Esophagus muscularis mucosa (tissue), 4 donors: ENCODE data around the gene KIFC1.

Source experiments
- CTCF ChIP-seq, 3 experiments: fragments of 200-600 bp in 2 of 3; fragments of 450-650 bp in 1 of 3; sonication (generic) in 2 of 3; IDR thresholded peaks; one replicate each; pipeline ENCODE4 v1.5.1; 2017 to 2019; ENCODE audit warnings: antibody characterized with exemption in 3 of 3, mild to moderate bottlenecking in 2 of 3, moderate library complexity in 1 of 3
- EP300 ChIP-seq: sonication (generic); formaldehyde crosslinking; IDR thresholded peaks from one replicate; pipeline ENCODE4 v1.6.1; 2017; ENCODE audit warnings: antibody characterized with exemption
- POLR2A ChIP-seq: fragments of 450-650 bp; IDR thresholded peaks from one replicate; pipeline ENCODE4 v1.6.1; 2017; ENCODE audit warnings: antibody characterized with exemption, moderate library complexity, mild to moderate bottlenecking, low read depth
- POLR2AphosphoS5 ChIP-seq, 2 donors: sonication (generic); formaldehyde crosslinking; IDR thresholded peaks; one replicate each; pipeline ENCODE4 v1.6.1; 2017; ENCODE audit warnings: antibody characterized with exemption in 2 of 2

- no peak for TF ChIP-seq CTCF (IDR thresholded peaks at IDR 0.05)
- no peak for TF ChIP-seq POLR2A
- no peak for TF ChIP-seq EP300
- no peak for TF ChIP-seq POLR2AphosphoS5 (IDR thresholded peaks at IDR 0.05)
Measured at GRCh38 chr6:33418690-33419291, 27.2 kb downstream of the KIFC1 start.
